SK-N-SH treated with all-trans-retinoic acid at 6 μM for 48 hours (cell line): ENCODE data around the gene VWDE.

Experiments used
- ATAC-seq: fragments of 200-7000 bp; cut with Tn5 transposase; 3 replicates; pipeline ENCODE4 v1.9.1; 2020; ENCODE audit warnings: mild to moderate bottlenecking, moderate library complexity
- ARNTL ChIP-seq: fragments of 450-650 bp; formaldehyde crosslinking; IDR thresholded peaks from 2 replicates; pipeline ENCODE4 v1.5.0; 2020; ENCODE audit warnings: low read depth, mild to moderate bottlenecking, moderate library complexity, borderline replicate concordance
- BACH2 ChIP-seq: fragments of 250-450 bp; sonication (Bioruptor Pico); IDR thresholded peaks from 2 replicates; pipeline ENCODE4 v1.9.0; 2021; ENCODE audit warnings: mild to moderate bottlenecking, borderline replicate concordance
- CSDC2 ChIP-seq: fragments of 250-450 bp; sonication (Bioruptor Pico); IDR thresholded peaks from 2 replicates; pipeline ENCODE4 v1.5.0; 2020; ENCODE audit warnings: mild to moderate bottlenecking, moderate library complexity
- ESRRG ChIP-seq: fragments of 250-450 bp; sonication (Bioruptor Pico); IDR thresholded peaks from 2 replicates; pipeline ENCODE4 v1.6.1; 2021; ENCODE audit warnings: mild to moderate bottlenecking
- GLIS3 ChIP-seq: fragments of 250-450 bp; sonication (Bioruptor Pico); IDR thresholded peaks from 2 replicates; pipeline ENCODE4 v1.5.0; 2020; ENCODE audit warnings: mild to moderate bottlenecking, moderate library complexity
- ISL1 ChIP-seq: fragments of 250-450 bp; sonication (Bioruptor Pico); IDR thresholded peaks from 2 replicates; pipeline ENCODE4 v2.1.2; 2022; ENCODE audit warnings: mild to moderate bottlenecking, moderate library complexity
- OSR1 ChIP-seq: fragments of 250-450 bp; sonication (Bioruptor Pico); IDR thresholded peaks from 2 replicates; pipeline ENCODE4 v1.8.0; 2022; ENCODE audit warnings: moderate library complexity, mild to moderate bottlenecking, inconsistent platforms
- PATZ1 ChIP-seq: fragments of 250-450 bp; sonication (Bioruptor Pico); IDR thresholded peaks from 2 replicates; pipeline ENCODE4 v1.8.0; 2020; ENCODE audit warnings: mild to moderate bottlenecking, moderate library complexity, borderline replicate concordance
- PPARA ChIP-seq: fragments of 250-450 bp; sonication (Bioruptor Pico); IDR thresholded peaks from 2 replicates; pipeline ENCODE4 v1.5.0; 2020; ENCODE audit warnings: mild to moderate bottlenecking, borderline replicate concordance
- RARB ChIP-seq: fragments of 250-450 bp; sonication (Bioruptor Pico); IDR thresholded peaks from 2 replicates; pipeline ENCODE4 v1.8.0; 2021; ENCODE audit warnings: mild to moderate bottlenecking, moderate library complexity
- SNAI2 ChIP-seq: fragments of 250-450 bp; sonication (Bioruptor Pico); IDR thresholded peaks from 2 replicates; pipeline ENCODE4 v1.5.0; 2020; ENCODE audit warnings: mild to moderate bottlenecking, moderate library complexity
- TCF4 ChIP-seq: fragments of 250-450 bp; sonication (Bioruptor Pico); IDR thresholded peaks from 2 replicates; pipeline ENCODE4 v1.8.0; 2021; ENCODE audit warnings: mild to moderate bottlenecking, moderate library complexity, borderline replicate concordance
- TOX ChIP-seq: fragments of 250-450 bp; sonication (Bioruptor Pico); IDR thresholded peaks from 2 replicates; pipeline ENCODE4 v1.8.0; 2021; ENCODE audit warnings: mild to moderate bottlenecking, moderate library complexity, borderline replicate concordance
- TSHZ2 ChIP-seq: fragments of 250-450 bp; sonication (Bioruptor Pico); IDR thresholded peaks from 2 replicates; pipeline ENCODE4 v1.5.0; 2020; ENCODE audit warnings: mild to moderate bottlenecking, moderate library complexity
- ZC3H10 ChIP-seq: fragments of 250-450 bp; sonication (Bioruptor Pico); IDR thresholded peaks from 2 replicates; pipeline ENCODE4 v1.5.1; 2021; ENCODE audit warnings: mild to moderate bottlenecking, moderate library complexity
- ZFP3 ChIP-seq: fragments of 250-450 bp; sonication (Bioruptor Pico); IDR thresholded peaks from 2 replicates; pipeline ENCODE4 v1.5.0; 2020; ENCODE audit warnings: mild to moderate bottlenecking, moderate library complexity
- ZFP30 ChIP-seq: fragments of 450-650 bp; formaldehyde crosslinking; IDR thresholded peaks from 2 replicates; pipeline ENCODE4 v1.5.0; 2022; ENCODE audit warnings: mild to moderate bottlenecking, moderate library complexity
- ZNF565 ChIP-seq: fragments of 450-650 bp; formaldehyde crosslinking; conservative IDR thresholded peaks from 2 replicates; pipeline ENCODE4 v1.5.0; 2020; ENCODE audit warnings: low read depth, mild to moderate bottlenecking, moderate library complexity
- ZNF70 ChIP-seq: fragments of 450-650 bp; formaldehyde crosslinking; IDR thresholded peaks from 2 replicates; pipeline ENCODE4 v1.5.0; 2020; ENCODE audit warnings: mild to moderate bottlenecking, moderate library complexity
- ZNF8 ChIP-seq: fragments of 450-650 bp; formaldehyde crosslinking; IDR thresholded peaks from 2 replicates; pipeline ENCODE4 v1.5.0; 2020; ENCODE audit warnings: mild to moderate bottlenecking, moderate library complexity
- TF ChIP-seq, protein P1 (sequence below): fragments of 250-450 bp; sonication (Bioruptor Pico); IDR thresholded peaks from 2 replicates; pipeline ENCODE4 v1.5.1; 2020; ENCODE audit warnings: low read depth, mild to moderate bottlenecking, moderate library complexity
- TF ChIP-seq, protein P2 (sequence below): fragments of 250-450 bp; sonication (Bioruptor Pico); IDR thresholded peaks from 2 replicates; pipeline ENCODE4 v1.8.0; 2021; ENCODE audit warnings: low read depth, mild to moderate bottlenecking, moderate library complexity, borderline replicate concordance

Gene VWDE

DNA sequence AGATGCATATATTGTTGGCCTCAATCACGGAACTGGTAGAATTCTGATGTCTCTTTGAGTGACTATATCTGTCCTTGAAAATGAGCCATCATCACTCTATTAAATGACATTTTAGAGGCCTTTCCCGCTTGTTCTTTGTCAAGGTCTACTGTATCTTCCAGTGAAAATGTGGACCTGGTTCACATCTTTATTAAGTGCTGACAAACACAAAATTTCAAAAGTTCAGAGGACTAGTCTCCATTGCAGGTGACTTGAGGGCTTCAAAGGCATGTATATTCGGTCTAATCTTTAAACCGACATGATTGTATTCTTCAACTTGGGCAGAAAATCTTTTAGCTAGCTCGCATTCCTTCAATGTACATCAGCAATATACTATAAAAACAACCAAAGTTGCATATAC is 36.6 kb upstream of the VWDE start:
- ATAC-seq, result no peak
- TF ChIP-seq, protein P1, sequence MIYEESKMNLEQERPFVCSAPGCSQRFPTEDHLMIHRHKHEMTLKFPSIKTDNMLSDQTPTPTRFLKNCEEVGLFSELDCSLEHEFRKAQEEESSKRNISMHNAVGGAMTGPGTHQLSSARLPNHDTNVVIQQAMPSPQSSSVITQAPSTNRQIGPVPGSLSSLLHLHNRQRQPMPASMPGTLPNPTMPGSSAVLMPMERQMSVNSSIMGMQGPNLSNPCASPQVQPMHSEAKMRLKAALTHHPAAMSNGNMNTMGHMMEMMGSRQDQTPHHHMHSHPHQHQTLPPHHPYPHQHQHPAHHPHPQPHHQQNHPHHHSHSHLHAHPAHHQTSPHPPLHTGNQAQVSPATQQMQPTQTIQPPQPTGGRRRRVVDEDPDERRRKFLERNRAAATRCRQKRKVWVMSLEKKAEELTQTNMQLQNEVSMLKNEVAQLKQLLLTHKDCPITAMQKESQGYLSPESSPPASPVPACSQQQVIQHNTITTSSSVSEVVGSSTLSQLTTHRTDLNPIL (CRISPR knock-in tag), result no peak
- no peak for TF ChIP-seq SNAI2 (CRISPR knock-in tag)
- TF ChIP-seq TOX (CRISPR knock-in tag), result no peak
- TF ChIP-seq BACH2, result no peak
- TF ChIP-seq ZNF8, result no peak
- TF ChIP-seq CSDC2 (CRISPR knock-in tag), result no peak
- TF ChIP-seq ZFP30, result no peak
- no peak for TF ChIP-seq TSHZ2 (CRISPR knock-in tag)
- no peak for TF ChIP-seq ZNF70

GRCh38 chr7:12436896-12437535 is 33.4 kb upstream of the VWDE start:
- ATAC-seq, result peak; percentile 76
- no peak for TF ChIP-seq ZFP30
- no peak for TF ChIP-seq ZNF70
- no peak for TF ChIP-seq ZNF8
- TF ChIP-seq PPARA (CRISPR knock-in tag), result no peak
- TF ChIP-seq ISL1 (CRISPR knock-in tag), result no peak
- TF ChIP-seq CSDC2 (CRISPR knock-in tag), result no peak
- TF ChIP-seq SNAI2 (CRISPR knock-in tag), result no peak
- no peak for TF ChIP-seq ZNF565 (CRISPR knock-in tag)
- TF ChIP-seq TCF4 (CRISPR knock-in tag), result no peak
- no peak for TF ChIP-seq PATZ1 (CRISPR knock-in tag)
- no peak for TF ChIP-seq OSR1
- TF ChIP-seq TOX (CRISPR knock-in tag), result no peak
- no peak for TF ChIP-seq ZC3H10 (CRISPR knock-in tag)
- no peak for TF ChIP-seq ARNTL (CRISPR knock-in tag)
- TF ChIP-seq ESRRG (CRISPR knock-in tag), result no peak
- TF ChIP-seq BACH2, result no peak

DNA sequence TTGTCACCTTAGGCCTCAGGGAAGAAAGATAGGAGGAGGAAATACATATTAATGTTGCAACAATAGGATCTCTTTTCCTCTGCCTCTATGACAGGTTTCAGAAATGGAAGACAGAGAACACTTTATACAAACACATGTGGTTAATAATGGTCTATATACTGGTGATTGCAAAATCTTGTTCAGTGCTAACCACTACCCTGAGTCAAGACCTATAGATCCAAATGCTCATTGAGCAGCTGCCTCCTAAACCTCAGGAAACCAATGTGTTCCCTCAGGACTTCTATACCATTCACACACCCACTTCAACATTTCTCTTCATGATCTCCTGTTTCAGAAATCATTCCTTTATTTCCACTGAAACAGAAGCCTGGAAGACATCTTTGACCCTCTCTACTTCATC is 32.5 kb upstream of the VWDE start:
- no peak for ATAC-seq
- TF ChIP-seq, protein P1 (CRISPR knock-in tag), result no peak
- TF ChIP-seq CSDC2 (CRISPR knock-in tag) (no peak), GLIS3 (no peak), ZFP3 (CRISPR knock-in tag) (no peak), TOX (CRISPR knock-in tag) (no peak), TSHZ2 (CRISPR knock-in tag) (no peak), PPARA (CRISPR knock-in tag) (no peak), ZNF8 (no peak), RARB (CRISPR knock-in tag) (no peak), TCF4 (CRISPR knock-in tag) (no peak), ZFP30 (no peak), ARNTL (CRISPR knock-in tag) (no peak)
- TF ChIP-seq, protein P2, sequence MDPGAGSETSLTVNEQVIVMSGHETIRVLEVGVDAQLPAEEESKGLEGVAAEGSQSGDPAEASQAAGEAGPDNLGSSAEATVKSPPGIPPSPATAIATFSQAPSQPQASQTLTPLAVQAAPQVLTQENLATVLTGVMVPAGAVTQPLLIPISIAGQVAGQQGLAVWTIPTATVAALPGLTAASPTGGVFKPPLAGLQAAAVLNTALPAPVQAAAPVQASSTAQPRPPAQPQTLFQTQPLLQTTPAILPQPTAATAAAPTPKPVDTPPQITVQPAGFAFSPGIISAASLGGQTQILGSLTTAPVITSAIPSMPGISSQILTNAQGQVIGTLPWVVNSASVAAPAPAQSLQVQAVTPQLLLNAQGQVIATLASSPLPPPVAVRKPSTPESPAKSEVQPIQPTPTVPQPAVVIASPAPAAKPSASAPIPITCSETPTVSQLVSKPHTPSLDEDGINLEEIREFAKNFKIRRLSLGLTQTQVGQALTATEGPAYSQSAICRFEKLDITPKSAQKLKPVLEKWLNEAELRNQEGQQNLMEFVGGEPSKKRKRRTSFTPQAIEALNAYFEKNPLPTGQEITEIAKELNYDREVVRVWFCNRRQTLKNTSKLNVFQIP, result no peak
- TF ChIP-seq, all 23 proteins: peak for 0
